Stimulated activated CD8-positive, alpha-beta memory T cell treated with anti-CD3 and anti-CD28 coated beads, Interleukin-4, amount 100 ng/mL, for 24 hours (primary cell): ENCODE results near the gene AGTR1.
"Not testable (repeated sequence)": the region's sequence is repeated elsewhere in the genome, so short reads cannot be mapped to it uniquely, and the experiment has no call there.

ENCODE experiments used
- DNase-seq: peaks from one replicate; pipeline ENCODE4 v3.0.0-alpha.2; 2020; ENCODE audit warnings: low read depth

AGTR1 gene

GRCh38 chr3:148718982-148719862 is 21.5 kb downstream of the AGTR1 start:
- DNase-seq = no peak

GRCh38 chr3:148720873-148721272 is 23.2 kb downstream of the AGTR1 start:
- DNase-seq = no peak

DNA sequence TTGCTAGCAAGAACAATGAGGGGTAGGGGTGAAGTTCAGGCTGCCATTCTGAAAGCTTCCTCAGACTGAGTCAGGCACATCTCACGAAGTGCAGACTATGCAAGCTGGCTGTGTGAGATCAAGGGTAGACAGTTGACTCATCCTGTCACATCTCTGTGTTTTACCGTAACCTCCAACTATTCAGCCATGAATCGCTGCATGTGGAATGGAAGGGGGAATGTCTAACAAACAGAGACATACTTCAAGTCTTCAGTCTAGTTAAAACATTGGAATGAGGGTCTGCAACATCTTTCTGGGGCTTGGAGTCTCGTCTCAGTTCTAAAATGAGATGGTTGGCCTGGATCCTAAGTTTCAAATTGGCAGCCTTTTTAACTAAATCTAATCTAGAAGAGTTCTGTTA is 25.9 kb downstream of the AGTR1 start:
- no peak for DNase-seq

GRCh38 chr3:148727231-148727630 is 29.5 kb downstream of the AGTR1 start:
- no peak for DNase-seq

GRCh38 chr3:148728753-148729152 is 31.1 kb downstream of the AGTR1 start:
- DNase-seq = no peak

GRCh38 chr3:148729476-148730055 is 31.9 kb downstream of the AGTR1 start:
- DNase-seq = no peak

GRCh38 chr3:148730676-148731075 is 33.0 kb downstream of the AGTR1 start:
- no peak for DNase-seq

- DNase-seq = no peak
Measured at GRCh38 chr3:148735597-148735996, 37.9 kb downstream of the AGTR1 start.

GRCh38 chr3:148736086-148736485 is 38.4 kb downstream of the AGTR1 start:
- DNase-seq = no peak

- no peak for DNase-seq
Measured at GRCh38 chr3:148737104-148737530, 39.4 kb downstream of the AGTR1 start.

DNA sequence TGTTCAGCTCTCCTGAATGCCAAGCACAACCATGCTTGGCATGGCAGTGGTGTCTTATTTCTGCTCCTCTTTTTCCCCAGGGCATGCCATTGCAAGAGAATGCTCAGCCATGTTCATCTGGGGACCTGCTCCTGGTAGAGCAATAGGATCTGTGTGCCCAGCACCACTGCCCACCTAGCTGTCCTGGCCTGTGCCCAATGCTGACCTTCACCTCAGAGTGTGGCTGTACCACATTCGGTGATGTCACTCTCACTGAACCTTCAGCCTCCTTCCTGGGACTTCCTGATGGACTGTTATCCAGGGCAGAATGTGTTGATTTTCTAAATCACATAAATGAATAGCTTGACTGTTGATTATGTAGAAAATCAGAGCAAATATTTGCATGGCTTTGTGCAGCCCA is 42.0 kb downstream of the AGTR1 start:
- DNase-seq = no peak

DNA sequence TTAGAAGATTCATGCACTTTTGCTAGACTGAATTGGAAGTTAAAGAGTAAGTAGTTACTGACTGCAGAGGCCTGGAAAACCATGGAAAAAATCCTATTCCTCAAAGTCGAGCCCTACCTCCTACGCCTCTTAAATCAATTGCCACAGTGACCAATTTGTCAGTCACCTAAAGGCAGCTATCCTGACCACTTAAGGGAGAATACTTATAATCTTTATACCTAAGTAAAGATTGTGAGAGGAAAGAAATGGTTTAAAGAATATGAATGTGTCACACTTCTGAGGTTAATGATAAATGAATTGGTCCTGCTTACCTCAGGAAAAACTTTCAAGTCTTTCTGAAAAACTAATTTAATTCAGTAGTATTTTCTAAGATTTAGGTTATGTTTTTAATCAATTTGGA is 42.6 kb downstream of the AGTR1 start:
- no peak for DNase-seq

DNA sequence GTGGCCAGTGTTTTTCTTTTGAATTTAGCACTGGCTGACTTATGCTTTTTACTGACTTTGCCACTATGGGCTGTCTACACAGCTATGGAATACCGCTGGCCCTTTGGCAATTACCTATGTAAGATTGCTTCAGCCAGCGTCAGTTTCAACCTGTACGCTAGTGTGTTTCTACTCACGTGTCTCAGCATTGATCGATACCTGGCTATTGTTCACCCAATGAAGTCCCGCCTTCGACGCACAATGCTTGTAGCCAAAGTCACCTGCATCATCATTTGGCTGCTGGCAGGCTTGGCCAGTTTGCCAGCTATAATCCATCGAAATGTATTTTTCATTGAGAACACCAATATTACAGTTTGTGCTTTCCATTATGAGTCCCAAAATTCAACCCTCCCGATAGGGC is 43.5 kb downstream of the AGTR1 start:
- no peak for DNase-seq

DNA sequence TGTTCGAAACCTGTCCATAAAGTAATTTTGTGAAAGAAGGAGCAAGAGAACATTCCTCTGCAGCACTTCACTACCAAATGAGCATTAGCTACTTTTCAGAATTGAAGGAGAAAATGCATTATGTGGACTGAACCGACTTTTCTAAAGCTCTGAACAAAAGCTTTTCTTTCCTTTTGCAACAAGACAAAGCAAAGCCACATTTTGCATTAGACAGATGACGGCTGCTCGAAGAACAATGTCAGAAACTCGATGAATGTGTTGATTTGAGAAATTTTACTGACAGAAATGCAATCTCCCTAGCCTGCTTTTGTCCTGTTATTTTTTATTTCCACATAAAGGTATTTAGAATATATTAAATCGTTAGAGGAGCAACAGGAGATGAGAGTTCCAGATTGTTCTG is 44.4 kb downstream of the AGTR1 start:
- DNase-seq = no peak

- no peak for DNase-seq
Measured at GRCh38 chr3:148746053-148746452, 48.4 kb downstream of the AGTR1 start.

DNA sequence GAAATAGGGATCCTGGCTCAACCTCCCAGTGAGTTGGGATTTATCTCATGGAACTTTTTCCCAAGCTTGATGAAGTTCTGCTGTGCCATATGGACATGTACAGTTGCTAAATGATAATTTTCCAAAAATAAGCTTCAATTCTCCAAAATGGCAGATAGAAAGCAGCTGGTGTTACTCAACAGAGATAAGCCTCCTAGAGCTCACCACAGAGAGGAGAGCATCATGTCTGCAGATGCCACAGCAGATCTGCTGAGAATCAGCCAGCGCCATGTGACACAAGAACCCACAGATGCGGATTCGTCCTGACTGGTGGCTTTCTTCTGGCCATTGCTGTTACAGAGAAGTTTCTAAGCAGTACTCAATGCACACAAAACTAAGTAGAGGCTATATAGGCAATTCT is 50.6 kb downstream of the AGTR1 start:
- DNase-seq = no peak

DNA sequence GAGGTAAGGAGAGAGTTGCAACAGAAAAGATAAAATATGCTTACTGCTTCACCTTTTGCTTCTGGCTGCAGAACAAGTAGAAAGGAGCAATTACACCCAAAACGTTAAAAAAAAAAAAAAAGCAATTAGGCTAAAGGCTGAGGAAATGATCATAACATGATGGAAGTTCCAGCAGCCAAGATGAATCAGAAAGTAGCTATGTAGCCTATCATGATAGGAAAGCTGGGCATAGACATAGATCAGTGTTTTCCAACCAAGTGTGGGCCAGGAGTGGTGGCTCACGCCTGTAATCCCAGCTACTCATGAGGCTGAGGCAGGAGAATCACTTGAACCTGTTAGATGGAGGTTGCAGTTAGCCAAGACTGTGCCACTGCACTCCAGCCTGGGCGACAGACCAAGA is 52.6 kb downstream of the AGTR1 start:
- no peak for DNase-seq

DNA sequence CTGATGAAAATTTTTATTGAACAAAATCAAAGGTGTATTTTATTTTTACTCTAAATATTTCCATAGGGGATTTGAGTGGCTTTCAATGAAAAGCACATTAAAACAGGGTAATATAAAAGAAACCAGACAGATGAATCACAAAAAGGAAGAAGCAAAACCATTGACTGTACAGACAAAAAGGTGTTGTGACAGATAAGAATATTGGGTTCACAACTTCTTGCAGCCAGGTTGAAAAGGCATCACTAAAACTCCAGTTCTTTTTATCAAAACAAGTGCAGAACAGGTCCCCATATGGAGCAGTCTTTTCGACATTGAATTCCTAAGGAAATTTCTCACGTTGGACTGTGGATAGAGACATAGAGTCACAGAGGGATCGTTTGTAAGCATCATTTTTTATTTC is 53.8 kb downstream of the AGTR1 start:
- DNase-seq = no peak

DNA sequence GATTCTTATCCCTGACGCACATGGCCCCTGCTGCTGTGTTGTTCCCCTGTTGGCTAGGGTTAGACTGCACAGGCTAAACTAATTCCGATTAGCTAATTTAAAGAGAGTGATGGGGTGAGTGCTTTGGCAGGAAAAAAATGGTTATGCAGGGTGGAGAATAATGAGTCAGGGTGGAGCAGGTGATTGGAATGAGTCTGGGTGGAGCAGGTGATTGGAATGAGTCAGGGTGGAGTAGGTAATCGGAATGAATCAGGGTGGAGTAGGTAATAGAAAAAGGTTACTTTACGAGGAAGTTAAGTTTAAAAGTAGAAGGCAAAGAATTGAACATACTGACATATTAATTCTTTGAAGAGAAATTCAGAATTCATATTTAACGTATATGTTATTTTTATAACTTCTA is 55.7 kb downstream of the AGTR1 start:
- DNase-seq = not testable (repeated sequence)

DNA sequence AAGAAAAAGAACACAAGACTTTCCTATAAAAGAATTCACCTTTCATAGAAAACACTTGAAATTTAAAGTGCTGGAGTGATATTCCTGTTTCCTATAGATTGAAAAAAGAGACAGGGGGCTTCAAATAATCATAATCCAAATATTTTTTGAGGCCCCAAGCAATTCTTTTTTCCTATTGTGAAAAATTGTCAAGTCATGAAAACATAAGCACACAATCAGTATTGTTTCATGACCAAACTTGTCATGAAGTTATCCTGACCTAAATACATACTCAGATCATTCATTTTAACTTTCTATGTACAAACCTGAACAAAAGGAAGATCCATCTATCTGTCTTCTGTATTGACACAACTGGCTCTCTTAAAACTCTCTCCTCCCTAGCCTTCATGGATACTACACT is 57.9 kb downstream of the AGTR1 start:
- no peak for DNase-seq

GRCh38 chr3:148756311-148756710 is 58.6 kb downstream of the AGTR1 start:
- DNase-seq = no peak

- DNase-seq = no peak
Measured at GRCh38 chr3:148757238-148758215, 59.8 kb downstream of the AGTR1 start.
